ENCODE measurements around the gene ROPN1B. TPM values are rescaled to one million over a fixed set of nuclear protein-coding genes. Genes with fewer than 3 reads are reported as not detected.

ROPN1B gene
- total and polyA plus RNA-seq, 2 of the 8 experiments (the other 6 are each of a cell fraction or from before 2014, with no cell fraction given): 0.30 TPM; not detected in 1

DNA sequence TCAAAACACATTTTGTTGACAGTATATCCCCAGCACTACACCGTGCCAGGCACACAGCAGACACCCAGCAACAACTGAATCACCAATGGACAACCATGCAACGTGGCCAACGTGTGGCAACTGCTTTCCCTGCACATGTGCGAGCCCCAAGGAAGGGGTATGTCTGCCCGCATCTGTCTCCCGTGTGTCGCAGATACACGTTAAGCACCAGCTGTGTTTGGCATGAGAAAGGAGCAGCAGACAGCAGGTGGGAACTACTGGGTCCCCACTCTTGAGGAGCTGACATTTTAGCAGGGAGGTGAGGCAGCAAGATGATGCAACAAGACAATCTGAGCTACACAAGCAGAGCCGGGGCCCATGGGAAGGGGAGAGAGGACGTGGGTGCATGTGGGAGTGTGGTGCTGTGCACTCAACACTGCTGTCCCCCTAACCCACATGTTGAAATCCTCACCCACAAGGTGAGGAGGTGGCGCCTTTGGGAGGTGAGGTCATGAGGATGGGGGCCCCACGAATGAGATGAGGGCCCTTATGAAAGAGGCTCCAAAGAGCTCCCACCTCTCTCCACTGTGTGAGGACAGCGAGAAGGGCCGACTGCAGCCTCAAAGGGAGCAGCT is 56.2 kb downstream of the ROPN1B start:
- Histone ChIP-seq H2AK5ac (ENCODE audit: low read depth, low read length) (peak overlapping the region; percentile 39; the same call in 1 of the 2 replicates), H3K36me3 (ENCODE audit: control insufficient read depth in 2 of 4, insufficient read depth in 4 of 4, low read length in 3 of 4) (peaks cover 0 to 3% (median 1%) of the 10 kb centered on the region in 4 experiments; a peak in 2 of 8 replicates), H2BK5ac (ENCODE audit: low read depth, low read length) (peak overlapping the region; percentile 39; the same call in 1 of the 2 replicates), H3K4me1 (replicated peaks in 1 of 4; ENCODE audit: control insufficient read depth in 3 of 4, insufficient read depth in 4 of 4, low read length in 3 of 4) (peaks cover 0 to 14% (median 2%) of the 10 kb centered on the region in 4 experiments; a peak in 4 of 7 replicates), H4K8ac (ENCODE audit: extremely low read depth, insufficient read depth, low read length) (no peak overlapping the region), H4K20me1 (replicated peaks in 1 of 2; ENCODE audit: control insufficient read depth in 1 of 2, insufficient read depth in 2 of 2, low read length in 2 of 2) (no peaks in the 10 kb centered on the region), H2BK120ac (replicated peaks; ENCODE audit: low read depth, low read length) (no peak overlapping the region), H4K5ac (ENCODE audit: insufficient read length, low read depth, low read length) (no peak overlapping the region), H3K23me2 (ENCODE audit: low read depth, low read length) (no peaks in the 10 kb centered on the region), H3K4ac (replicated peaks; ENCODE audit: insufficient read length, low read depth, low read length) (no peak overlapping the region), H2AFZ (ENCODE audit: low read length) (no peak overlapping the region), H3K4me2 (ENCODE audit: insufficient read depth in 1 of 2, low read depth in 2 of 2, low read length in 2 of 2) (no peak overlapping the region), H2BK20ac (ENCODE audit: low read length) (no peak overlapping the region), H3K9ac (replicated peaks in 1 of 4; ENCODE audit: extremely low read depth in 1 of 4, low read depth in 3 of 4, low read length in 3 of 4) (no peak overlapping the region), H2BK15ac (ENCODE audit: low read length) (peak overlapping the region; percentile 31; the same call in 1 of the 2 replicates), H3K18ac (ENCODE audit: extremely low read depth, low read length) (no peak overlapping the region), H3K9me3 (ENCODE audit: insufficient read depth in 2 of 2, low read depth in 1 of 2, low read length in 1 of 2) (peaks cover 24 to 26% of the 10 kb centered on the region in 2 experiments), H3K56ac (replicated peaks; ENCODE audit: insufficient read length, low read depth, low read length) (no peak overlapping the region), H3K79me1 (ENCODE audit: low read depth, low read length) (no peaks in the 10 kb centered on the region), H4K91ac (replicated peaks; ENCODE audit: insufficient read length, low read length) (no peak overlapping the region), H3K27me3 (replicated peaks in 1 of 4; ENCODE audit: control insufficient read depth in 3 of 4, extremely low read depth in 1 of 4, insufficient read depth in 3 of 4, low read length in 3 of 4) (no peaks in the 10 kb centered on the region), H3K79me2 (ENCODE audit: control insufficient read depth in 1 of 2, insufficient read depth in 2 of 2, low read length in 2 of 2) (no peaks in the 10 kb centered on the region), H3K27ac (ENCODE audit: low read depth, low read length) (no peak overlapping the region), H3K23ac (ENCODE audit: insufficient read length) (no peak overlapping the region), H2BK12ac (ENCODE audit: low read depth, low read length) (peak overlapping the region; percentile 90), H3K14ac (ENCODE audit: insufficient read length) (no peak overlapping the region), H3K4me3 (ENCODE audit: extremely low read depth in 1 of 4, insufficient read depth in 2 of 4, low read depth in 3 of 4, low read length in 4 of 4) (no peak overlapping the region)
- DNase-seq (ENCODE audit: low read depth in 1 of 2, low spot score in 2 of 2): peak in 1 of 2 experiments; percentile 32
- CTCF ChIA-PET (ENCODE audit: partially characterized antibody): interaction anchor here (0.6 to 1.1 kb wide), 3 partner anchors 16 to 54 kb away, joined by 4 read pairs; no protein-coding TSS in a partner anchor
- TF ChIP-seq SAP30 (IDR thresholded peaks at IDR 0.05; ENCODE audit: insufficient read depth, insufficient replicate concordance, low read length): no peak
- TF ChIP-seq TBP (IDR thresholded peaks at IDR 0.05; ENCODE audit: low read depth, low read length): no peak
- TF ChIP-seq ZNF274 (IDR thresholded peaks at IDR 0.05; ENCODE audit: borderline replicate concordance, extremely low read depth, low read length): no peak
- no peak for TF ChIP-seq CBX8 (IDR thresholded peaks at IDR 0.05; ENCODE audit: borderline replicate concordance, low read depth, low read length)
- WGBS, 2 experiments (ENCODE audit: extremely low coverage in 1 of 2, insufficient coverage in 1 of 2, insufficient read length in 1 of 2, insufficient replicate concordance in 2 of 2, low coverage in 1 of 2, low lambda C conversion rate in 2 of 2, missing lambda C conversion rate in 1 of 2): 86% methylated on average over 13 of the region's 14 CpGs; no CpG with 5 or more reads in 1 of the 2 experiments
- no peak for FAIRE-seq
- POLR2A ChIA-PET (ENCODE audit: partially characterized antibody): no interaction called here
